Cardiac fibroblast (primary cell): ENCODE results near the gene TECPR1.

Experiments used
- DNase-seq, 2 donors: peaks; one replicate each; pipeline versions ENCODE4 v3.0.0 to v3.0.0-alpha.2; 2010; ENCODE audit warnings: low read depth in 2 of 2
- H3K4me3 ChIP-seq, 2 donors: replicated peaks in 1 of 2; 1 replicate in 1 of 2; 2 replicates in 1 of 2; pipeline ENCODE4 v1.5.1; 2011; ENCODE audit warnings: low read depth in 2 of 2, low read length in 2 of 2, mild to moderate bottlenecking in 2 of 2, moderate library complexity in 1 of 2
- TF ChIP-seq, protein P1 (sequence below): IDR thresholded peaks from one replicate; pipeline ENCODE4 v1.5.1; 2011; ENCODE audit warnings: low read depth, mild to moderate bottlenecking, low read length, inconsistent platforms

TECPR1 gene

DNA sequence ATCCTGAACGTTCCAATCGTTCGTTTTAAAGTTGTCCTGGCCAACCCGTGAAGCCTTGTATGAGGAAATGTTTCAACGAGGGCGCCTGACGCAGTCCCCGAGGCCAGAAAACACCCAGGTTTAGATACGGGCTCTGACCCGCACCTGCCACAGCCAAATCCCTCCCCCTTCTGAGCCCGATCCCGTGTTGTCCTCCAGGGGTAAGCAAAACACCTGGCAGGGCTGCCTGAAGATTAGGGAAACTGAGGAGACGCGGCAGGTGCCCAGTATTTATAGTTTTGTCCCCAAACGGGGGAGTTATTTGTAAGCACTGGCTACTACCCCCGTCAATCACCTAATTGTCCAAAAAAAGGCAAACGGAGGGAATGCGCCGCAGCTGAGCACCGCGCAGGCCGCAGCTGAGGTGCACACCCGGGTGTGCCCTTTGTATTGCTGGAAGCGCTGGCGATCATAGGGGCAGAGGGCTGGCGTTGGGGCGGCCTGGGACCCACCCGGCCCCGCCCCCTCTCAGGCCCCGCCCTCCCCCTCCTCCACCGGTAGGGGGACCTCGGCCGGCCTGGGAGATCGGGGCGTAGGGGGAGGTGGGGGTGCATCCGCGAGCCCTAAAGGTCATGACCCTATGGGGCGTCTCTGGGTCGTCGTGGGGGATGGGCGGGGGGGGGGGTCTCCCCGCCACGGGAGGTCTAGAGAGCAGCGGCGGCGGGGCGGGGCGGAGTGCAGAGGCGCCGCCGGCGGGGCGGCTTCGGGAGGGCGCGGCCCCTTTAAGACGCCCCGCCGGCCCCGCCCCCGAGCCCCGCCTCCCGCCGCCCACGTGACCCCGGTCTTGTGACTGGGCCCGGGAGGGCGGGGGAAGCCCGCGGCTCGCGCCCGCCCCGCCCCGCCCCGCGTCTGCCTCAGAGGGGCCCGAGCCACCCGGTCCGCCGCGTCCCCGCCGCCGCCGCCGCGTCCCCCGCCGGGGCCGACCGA is 29.0 kb upstream of the TECPR1 start, which contains the start of gene BRI3:
BRI3 (plus strand) TSS at position 896 of the 966 bp plus-strand sequence. CDS start 110 bp downstream, outside the sequence.
- H3K4me3 ChIP-seq = peak within 1 kb of the TSS; percentile 83 to 92
- TF ChIP-seq, protein P1, sequence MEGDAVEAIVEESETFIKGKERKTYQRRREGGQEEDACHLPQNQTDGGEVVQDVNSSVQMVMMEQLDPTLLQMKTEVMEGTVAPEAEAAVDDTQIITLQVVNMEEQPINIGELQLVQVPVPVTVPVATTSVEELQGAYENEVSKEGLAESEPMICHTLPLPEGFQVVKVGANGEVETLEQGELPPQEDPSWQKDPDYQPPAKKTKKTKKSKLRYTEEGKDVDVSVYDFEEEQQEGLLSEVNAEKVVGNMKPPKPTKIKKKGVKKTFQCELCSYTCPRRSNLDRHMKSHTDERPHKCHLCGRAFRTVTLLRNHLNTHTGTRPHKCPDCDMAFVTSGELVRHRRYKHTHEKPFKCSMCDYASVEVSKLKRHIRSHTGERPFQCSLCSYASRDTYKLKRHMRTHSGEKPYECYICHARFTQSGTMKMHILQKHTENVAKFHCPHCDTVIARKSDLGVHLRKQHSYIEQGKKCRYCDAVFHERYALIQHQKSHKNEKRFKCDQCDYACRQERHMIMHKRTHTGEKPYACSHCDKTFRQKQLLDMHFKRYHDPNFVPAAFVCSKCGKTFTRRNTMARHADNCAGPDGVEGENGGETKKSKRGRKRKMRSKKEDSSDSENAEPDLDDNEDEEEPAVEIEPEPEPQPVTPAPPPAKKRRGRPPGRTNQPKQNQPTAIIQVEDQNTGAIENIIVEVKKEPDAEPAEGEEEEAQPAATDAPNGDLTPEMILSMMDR = no peak
- DNase-seq = peak; percentile 87 to 94

DNA sequence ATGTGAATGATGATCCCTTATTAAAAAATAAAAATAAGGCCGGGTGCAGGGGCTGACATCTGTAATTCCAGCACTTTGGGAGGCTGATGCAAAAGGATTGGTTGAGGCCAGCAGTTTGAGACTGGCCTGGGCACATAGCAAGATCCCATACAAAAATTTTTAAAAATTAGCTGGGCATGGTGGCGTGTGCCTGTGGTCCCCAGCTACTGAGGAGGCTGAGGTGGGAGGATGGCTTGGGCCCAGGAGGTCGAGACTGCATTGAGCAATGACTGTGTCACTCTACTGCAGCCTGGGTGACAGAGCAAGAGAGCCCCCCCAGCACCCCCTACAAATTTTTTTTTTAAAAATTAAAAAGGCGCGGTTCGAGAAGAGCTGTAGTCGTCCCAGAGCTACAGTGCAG is 28.3 kb upstream of the TECPR1 start:
- TF ChIP-seq, protein P1 = no peak
- no peak for DNase-seq
- no peak overlapping the region for H3K4me3 ChIP-seq

DNA sequence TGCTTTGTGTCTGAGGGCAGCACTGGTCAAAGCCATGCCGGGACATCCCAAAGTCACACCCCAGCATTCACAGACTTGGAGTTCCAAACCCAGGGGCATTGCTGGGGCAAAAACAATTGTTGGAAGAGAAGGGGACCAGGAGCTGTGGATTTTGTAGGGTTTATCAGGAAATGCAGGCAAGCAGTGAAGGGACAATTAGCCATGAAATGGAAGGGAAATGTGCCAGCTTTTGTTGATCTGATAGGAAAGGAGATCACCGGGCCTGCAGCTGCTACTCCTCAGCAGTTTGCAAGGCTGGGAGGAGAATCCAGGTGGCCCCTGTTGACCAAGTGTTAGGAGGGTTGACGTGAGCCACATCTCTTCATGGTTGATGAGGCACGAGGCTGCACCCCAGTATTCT is 26.9 kb upstream of the TECPR1 start:
- no peak overlapping the region for H3K4me3 ChIP-seq
- no peak for DNase-seq
- TF ChIP-seq, protein P1 = no peak

- TF ChIP-seq, protein P1 = no peak
- no peak for DNase-seq
- no peak overlapping the region for H3K4me3 ChIP-seq
Measured at GRCh38 chr7:98278408-98278807, 26.4 kb upstream of the TECPR1 start.

DNA sequence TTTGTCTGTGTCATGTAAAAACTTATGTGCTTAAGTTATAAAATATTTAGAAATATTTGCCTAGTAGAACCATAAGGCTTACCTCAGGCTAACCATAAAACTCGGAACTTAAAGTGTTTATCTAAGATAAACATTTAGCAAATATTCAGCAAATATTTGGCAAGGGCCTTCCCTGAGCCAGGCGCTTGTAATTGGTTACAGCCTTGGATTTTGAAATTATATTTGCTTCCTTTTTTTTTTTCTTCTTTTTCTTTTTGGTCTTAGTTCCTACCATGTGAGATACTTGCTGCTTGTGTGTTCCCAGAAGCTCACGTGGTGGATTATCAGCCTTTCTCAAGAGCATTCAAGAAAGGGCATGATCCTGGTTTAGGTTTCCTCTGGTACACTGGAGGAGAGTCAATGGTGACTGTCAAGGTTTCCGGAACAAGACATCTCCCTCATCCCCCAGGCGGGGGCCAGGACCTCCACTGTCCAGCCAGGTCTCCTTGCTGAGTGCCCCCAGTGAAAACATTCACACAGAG is 24.3 kb upstream of the TECPR1 start:
- H3K4me3 ChIP-seq = no peak overlapping the region
- DNase-seq = peak in 1 of 2 donors; percentile 88
- TF ChIP-seq, protein P1 = no peak

DNA sequence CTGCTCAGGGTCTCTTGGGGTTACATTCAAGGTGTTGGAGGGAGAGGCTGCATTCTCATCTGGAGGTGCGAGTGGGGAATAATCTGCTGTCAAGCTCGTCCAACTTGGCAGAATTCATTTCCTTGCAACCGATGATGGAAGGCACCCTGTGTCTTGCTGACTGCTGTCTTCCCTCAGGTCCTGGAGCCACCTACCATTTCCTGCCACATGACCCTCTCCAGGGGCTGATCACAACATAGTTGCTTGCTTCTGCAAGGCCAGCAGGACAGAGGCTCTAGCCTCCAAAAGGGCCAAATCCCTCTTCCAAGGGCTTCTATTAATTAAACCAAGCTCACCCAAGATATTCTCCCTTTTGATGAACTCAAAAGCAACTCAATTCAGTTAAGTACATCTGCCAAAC is 15.3 kb upstream of the TECPR1 start:
- TF ChIP-seq, protein P1 = no peak
- no peak for DNase-seq
- no peak overlapping the region for H3K4me3 ChIP-seq
